Measurements from ENCODE around the gene CABLES2. TPM values are rescaled to one million over a fixed set of nuclear protein-coding genes. Genes with fewer than 3 reads are reported as not detected.
"Not testable (repeated sequence)": the region's sequence is repeated elsewhere in the genome, so short reads cannot be mapped to it uniquely, and the experiment has no call there.

CABLES2 gene
- total and polyA plus RNA-seq, 2 donors (not counting 3 experiments of a cell fraction or from before 2014, with no cell fraction given), result 7.8 to 9.9 TPM

DNA sequence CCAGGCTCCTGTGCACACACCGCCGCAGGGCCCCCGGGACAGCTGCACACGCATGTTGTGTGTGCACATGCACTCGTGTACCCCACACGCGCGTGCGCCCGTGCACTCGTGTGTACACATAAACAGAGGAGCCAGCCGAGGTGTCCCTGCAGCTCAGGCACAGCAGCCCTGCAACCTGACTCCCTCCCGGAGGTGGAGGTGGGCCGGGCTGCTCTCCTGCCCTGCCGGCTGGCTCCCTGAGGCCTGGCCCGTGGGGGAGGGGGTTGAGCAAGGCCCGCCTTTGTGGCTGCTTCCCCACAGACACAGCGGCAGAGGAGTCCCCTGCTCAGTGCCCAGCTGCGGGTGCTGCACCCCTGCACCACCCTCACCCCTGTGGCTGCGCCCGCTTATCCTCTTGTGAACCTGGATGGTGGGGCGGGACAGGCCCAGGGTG, 19.6 kb upstream of the CABLES2 start:
- no peaks in the 10 kb centered on the region for H3K9me3 ChIP-seq (replicated peaks; ENCODE audit: control insufficient read depth, insufficient read depth, low read length)
- H3K9me1 ChIP-seq (replicated peaks; ENCODE audit: control insufficient read depth, extremely low read depth, insufficient read depth, low read length), result no peaks in the 10 kb centered on the region
- ChIA-PET POLR2A (no interaction called here), CTCF (interaction anchor here (1.6 kb wide), 1 partner anchor 16 kb away, joined by 6 read pairs; no protein-coding TSS in a partner anchor)
- H3K27me3 ChIP-seq (ENCODE audit: control insufficient read depth in 2 of 2, insufficient read depth in 2 of 2, low read length in 2 of 2), result no peaks in the 10 kb centered on the region
- intact Hi-C loops (cut with micrococcal nuclease), result no loop called here
- no peak for TF ChIP-seq MYC (IDR thresholded peaks at IDR 0.05; ENCODE audit: low read depth, low read length)
- no peak for TF ChIP-seq EZH2 (IDR thresholded peaks at IDR 0.05; ENCODE audit: borderline replicate concordance, low read depth, low read length, severe bottlenecking)
- no peak for TF ChIP-seq GATA2 (IDR thresholded peaks at IDR 0.05; ENCODE audit: insufficient read depth, insufficient read length, low read depth, low read length)
- TF ChIP-seq, protein P1, sequence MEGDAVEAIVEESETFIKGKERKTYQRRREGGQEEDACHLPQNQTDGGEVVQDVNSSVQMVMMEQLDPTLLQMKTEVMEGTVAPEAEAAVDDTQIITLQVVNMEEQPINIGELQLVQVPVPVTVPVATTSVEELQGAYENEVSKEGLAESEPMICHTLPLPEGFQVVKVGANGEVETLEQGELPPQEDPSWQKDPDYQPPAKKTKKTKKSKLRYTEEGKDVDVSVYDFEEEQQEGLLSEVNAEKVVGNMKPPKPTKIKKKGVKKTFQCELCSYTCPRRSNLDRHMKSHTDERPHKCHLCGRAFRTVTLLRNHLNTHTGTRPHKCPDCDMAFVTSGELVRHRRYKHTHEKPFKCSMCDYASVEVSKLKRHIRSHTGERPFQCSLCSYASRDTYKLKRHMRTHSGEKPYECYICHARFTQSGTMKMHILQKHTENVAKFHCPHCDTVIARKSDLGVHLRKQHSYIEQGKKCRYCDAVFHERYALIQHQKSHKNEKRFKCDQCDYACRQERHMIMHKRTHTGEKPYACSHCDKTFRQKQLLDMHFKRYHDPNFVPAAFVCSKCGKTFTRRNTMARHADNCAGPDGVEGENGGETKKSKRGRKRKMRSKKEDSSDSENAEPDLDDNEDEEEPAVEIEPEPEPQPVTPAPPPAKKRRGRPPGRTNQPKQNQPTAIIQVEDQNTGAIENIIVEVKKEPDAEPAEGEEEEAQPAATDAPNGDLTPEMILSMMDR (IDR thresholded peaks at IDR 0.05; ENCODE audit: extremely low read depth in 1 of 2, insufficient read depth in 1 of 2, low read depth in 1 of 2, low read length in 2 of 2), result no peak
- no peak for TF ChIP-seq POLR2AphosphoS5 (IDR thresholded peaks at IDR 0.05; ENCODE audit: insufficient read depth, low read depth, low read length)
- TF ChIP-seq POLR2A (IDR thresholded peaks at IDR 0.05; ENCODE audit: low read depth, low read length), result no peak
- no peak for TF ChIP-seq FOS (IDR thresholded peaks at IDR 0.05; ENCODE audit: borderline replicate concordance, insufficient read depth, low read length)
- TF ChIP-seq, protein P2, sequence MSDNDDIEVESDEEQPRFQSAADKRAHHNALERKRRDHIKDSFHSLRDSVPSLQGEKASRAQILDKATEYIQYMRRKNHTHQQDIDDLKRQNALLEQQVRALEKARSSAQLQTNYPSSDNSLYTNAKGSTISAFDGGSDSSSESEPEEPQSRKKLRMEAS (IDR thresholded peaks at IDR 0.05; ENCODE audit: insufficient read depth, insufficient read length), result no peak
- no peak for TF ChIP-seq JUN (IDR thresholded peaks at IDR 0.05; ENCODE audit: borderline replicate concordance, insufficient read depth, insufficient read length, low read depth)
- no peak overlapping the region for H2AFZ ChIP-seq (ENCODE audit: low read depth, low read length)
- dilution Hi-C loops (cut with MboI; ENCODE audit: extremely low pct_ligation_motif_present, low sequenced_read_pairs), result no loop called here
- DNase-seq (ENCODE audit: low read depth, low spot score) (no peak), FAIRE-seq (no peak)
- H3K9ac ChIP-seq (replicated peaks; ENCODE audit: extremely low read depth, insufficient read depth, low read length), result no peak overlapping the region
- H3K4me1 ChIP-seq (ENCODE audit: control insufficient read depth, extremely low read depth, insufficient read depth, low read length), result no peaks in the 10 kb centered on the region
- H3K36me3 ChIP-seq (ENCODE audit: control insufficient read depth in 2 of 2, extremely low read depth in 1 of 2, insufficient read depth in 2 of 2, low read length in 2 of 2), result no peaks in the 10 kb centered on the region
- H3K79me2 ChIP-seq (ENCODE audit: control insufficient read depth, insufficient read depth, low read length), result no peaks in the 10 kb centered on the region
- no peaks in the 10 kb centered on the region for H4K20me1 ChIP-seq (replicated peaks; ENCODE audit: control insufficient read depth, extremely low read depth, insufficient read depth, low read length)
- no peak overlapping the region for H3K4me2 ChIP-seq (ENCODE audit: insufficient read depth, low read length)
- H3K4me3 ChIP-seq (replicated peaks in 1 of 3; ENCODE audit: insufficient read depth in 1 of 3, low read depth in 1 of 3, low read length in 3 of 3), result no peak overlapping the region
- BruUV-seq (replicated peaks), result no TSS peak
- H3K27ac ChIP-seq (ENCODE audit: insufficient read depth, low read depth, low read length), result no peak overlapping the region

DNA sequence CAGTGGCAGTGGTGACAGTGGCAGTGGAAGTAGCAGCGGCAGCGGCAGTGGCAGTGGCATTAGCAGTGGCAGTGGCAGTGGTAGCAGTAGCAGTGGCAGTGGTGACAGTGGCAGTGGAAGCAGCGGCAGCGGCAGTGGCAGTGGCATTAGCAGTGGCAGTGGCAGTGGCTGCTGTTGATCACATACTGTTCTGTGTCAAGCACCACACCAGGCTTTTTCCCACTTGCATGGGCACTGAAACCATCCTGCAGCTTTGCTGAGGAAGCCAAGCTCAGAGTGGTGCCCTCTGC, 18.9 kb upstream of the CABLES2 start:
- H3K4me1 ChIP-seq (ENCODE audit: control insufficient read depth, extremely low read depth, insufficient read depth, low read length); H3K4me3 ChIP-seq (replicated peaks in 1 of 3; ENCODE audit: insufficient read depth in 1 of 3, low read depth in 1 of 3, low read length in 3 of 3); dilution Hi-C loops (cut with MboI; ENCODE audit: extremely low pct_ligation_motif_present, low sequenced_read_pairs); H3K9me3 ChIP-seq (replicated peaks; ENCODE audit: control insufficient read depth, insufficient read depth, low read length); BruUV-seq (replicated peaks); H2AFZ ChIP-seq (ENCODE audit: low read depth, low read length); CTCF ChIA-PET; H3K27me3 ChIP-seq (ENCODE audit: control insufficient read depth in 2 of 2, insufficient read depth in 2 of 2, low read length in 2 of 2); intact Hi-C loops (cut with micrococcal nuclease); H3K4me2 ChIP-seq (ENCODE audit: insufficient read depth, low read length); H3K36me3 ChIP-seq (ENCODE audit: control insufficient read depth in 2 of 2, extremely low read depth in 1 of 2, insufficient read depth in 2 of 2, low read length in 2 of 2); DNase-seq (ENCODE audit: low read depth, low spot score); H3K79me2 ChIP-seq (ENCODE audit: control insufficient read depth, insufficient read depth, low read length); H3K9me1 ChIP-seq (replicated peaks; ENCODE audit: control insufficient read depth, extremely low read depth, insufficient read depth, low read length); FAIRE-seq; POLR2A ChIA-PET; H3K27ac ChIP-seq (ENCODE audit: insufficient read depth, low read depth, low read length); H4K20me1 ChIP-seq (replicated peaks; ENCODE audit: control insufficient read depth, extremely low read depth, insufficient read depth, low read length); H3K9ac ChIP-seq (replicated peaks; ENCODE audit: extremely low read depth, insufficient read depth, low read length): not testable (repeated sequence)
